SK-N-SH (cell line): ENCODE data around the gene LMNB1.

Source experiments
- EP300 ChIP-seq, 2 experiments: IDR thresholded peaks; 2 replicates each; pipeline versions ENCODE4 v1.4.0 to v1.6.1; 2012; ENCODE audit warnings: borderline replicate concordance in 1 of 2, low read depth in 1 of 2, low read length in 1 of 2
- FOXM1 ChIP-seq: IDR thresholded peaks from 2 replicates; pipeline ENCODE4 v1.4.0; 2012; ENCODE audit warnings: low read depth, mild to moderate bottlenecking
- JUND ChIP-seq: IDR thresholded peaks from 2 replicates; pipeline ENCODE4 v1.4.0; 2012
- MEF2A ChIP-seq: IDR thresholded peaks from 2 replicates; pipeline ENCODE4 v1.4.0; 2012; ENCODE audit warnings: low read depth, borderline replicate concordance
- NFIC ChIP-seq: IDR thresholded peaks from 2 replicates; pipeline ENCODE4 v1.4.0; 2012; ENCODE audit warnings: borderline replicate concordance
- RAD21 ChIP-seq: IDR thresholded peaks from 2 replicates; pipeline ENCODE4 v1.6.1; 2012; ENCODE audit warnings: mild to moderate bottlenecking, low read length
- TAF1 ChIP-seq: IDR thresholded peaks from 2 replicates; pipeline ENCODE4 v1.6.1; 2012; ENCODE audit warnings: low read depth, mild to moderate bottlenecking, low read length, moderate library complexity, borderline replicate concordance
- YY1 ChIP-seq: IDR thresholded peaks from 2 replicates; pipeline ENCODE4 v1.4.0; 2012; ENCODE audit warnings: low read depth, mild to moderate bottlenecking
- TF ChIP-seq, protein P1 (sequence below): fragments of 200-600 bp; sonication (generic); IDR thresholded peaks from 2 replicates; pipeline ENCODE4 v1.6.1; 2017; ENCODE audit warnings: antibody characterized with exemption, mild to moderate bottlenecking, moderate library complexity
- TF ChIP-seq, protein P2 (sequence below): fragments of 150-350 bp; IDR thresholded peaks from 2 replicates; pipeline ENCODE4 v1.6.1; 2017; ENCODE audit warnings: antibody characterized with exemption, low read length, low read depth, borderline replicate concordance

DNA sequence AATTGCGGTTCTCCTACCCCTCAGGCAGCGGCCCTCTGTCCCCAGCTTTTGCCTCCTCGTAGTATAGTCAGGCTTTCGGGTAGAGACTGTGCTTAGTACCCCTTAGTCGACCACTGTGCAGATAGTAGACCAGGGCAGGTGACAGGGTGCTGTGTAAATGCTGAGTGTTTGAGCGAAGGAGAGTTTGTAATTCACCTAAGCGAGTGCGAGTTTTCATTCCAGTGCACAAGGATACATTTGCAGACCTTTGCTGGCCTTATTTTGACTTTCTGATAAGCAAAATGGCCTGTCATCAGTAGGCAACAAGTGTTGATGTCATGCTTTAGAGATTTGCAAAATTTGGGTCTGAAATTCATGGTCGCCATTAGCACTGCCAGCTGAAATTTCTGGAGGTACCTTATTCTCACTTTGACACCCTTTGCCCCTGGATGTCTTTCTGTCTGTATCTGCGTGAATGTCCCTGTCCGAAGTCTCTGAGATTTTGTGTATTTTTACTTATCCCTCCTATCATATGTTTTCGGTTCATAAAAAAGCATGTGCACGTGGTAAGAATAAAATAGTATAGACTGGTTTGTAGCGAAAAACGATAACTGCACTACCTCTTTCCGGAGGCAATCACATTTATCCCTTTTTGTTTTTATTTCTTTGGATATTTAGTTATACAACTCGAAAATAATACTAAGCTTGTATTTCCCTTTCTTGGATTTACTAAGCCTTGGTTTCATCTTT lies 1.9 kb downstream of the LMNB1 start:
- TF ChIP-seq, protein P1, sequence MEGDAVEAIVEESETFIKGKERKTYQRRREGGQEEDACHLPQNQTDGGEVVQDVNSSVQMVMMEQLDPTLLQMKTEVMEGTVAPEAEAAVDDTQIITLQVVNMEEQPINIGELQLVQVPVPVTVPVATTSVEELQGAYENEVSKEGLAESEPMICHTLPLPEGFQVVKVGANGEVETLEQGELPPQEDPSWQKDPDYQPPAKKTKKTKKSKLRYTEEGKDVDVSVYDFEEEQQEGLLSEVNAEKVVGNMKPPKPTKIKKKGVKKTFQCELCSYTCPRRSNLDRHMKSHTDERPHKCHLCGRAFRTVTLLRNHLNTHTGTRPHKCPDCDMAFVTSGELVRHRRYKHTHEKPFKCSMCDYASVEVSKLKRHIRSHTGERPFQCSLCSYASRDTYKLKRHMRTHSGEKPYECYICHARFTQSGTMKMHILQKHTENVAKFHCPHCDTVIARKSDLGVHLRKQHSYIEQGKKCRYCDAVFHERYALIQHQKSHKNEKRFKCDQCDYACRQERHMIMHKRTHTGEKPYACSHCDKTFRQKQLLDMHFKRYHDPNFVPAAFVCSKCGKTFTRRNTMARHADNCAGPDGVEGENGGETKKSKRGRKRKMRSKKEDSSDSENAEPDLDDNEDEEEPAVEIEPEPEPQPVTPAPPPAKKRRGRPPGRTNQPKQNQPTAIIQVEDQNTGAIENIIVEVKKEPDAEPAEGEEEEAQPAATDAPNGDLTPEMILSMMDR = no peak
- TF ChIP-seq YY1 (no peak), MEF2A (no peak), RAD21 (no peak), NFIC (no peak), JUND (no peak), FOXM1 (no peak), EP300 (IDR thresholded peaks at IDR 0.05; ENCODE audit: borderline replicate concordance in 1 of 2, low read depth in 1 of 2, low read length in 1 of 2) (no peak), TAF1 (no peak)
- TF ChIP-seq, protein P2, sequence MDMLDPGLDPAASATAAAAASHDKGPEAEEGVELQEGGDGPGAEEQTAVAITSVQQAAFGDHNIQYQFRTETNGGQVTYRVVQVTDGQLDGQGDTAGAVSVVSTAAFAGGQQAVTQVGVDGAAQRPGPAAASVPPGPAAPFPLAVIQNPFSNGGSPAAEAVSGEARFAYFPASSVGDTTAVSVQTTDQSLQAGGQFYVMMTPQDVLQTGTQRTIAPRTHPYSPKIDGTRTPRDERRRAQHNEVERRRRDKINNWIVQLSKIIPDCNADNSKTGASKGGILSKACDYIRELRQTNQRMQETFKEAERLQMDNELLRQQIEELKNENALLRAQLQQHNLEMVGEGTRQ = no peak
